CD14-positive monocyte (primary cell): ENCODE measurements around the gene FOXP4. TPM values are rescaled to one million over a fixed set of nuclear protein-coding genes. Genes with fewer than 3 reads are reported as not detected.
A peak's percentile ranks its signal among the peaks of the same experiment; 100 is the strongest.

ENCODE experiments used
- DNase-seq, 3 donors: peaks; one replicate each; pipeline ENCODE4 v3.0.0-alpha.2; 2011 to 2022
- H2AFZ ChIP-seq: 2 replicates; pipeline ENCODE4 v1.6.0; 2012; ENCODE audit warnings: mild to moderate bottlenecking, low read depth, low read length, inconsistent platforms; ENCODE audit not compliant: insufficient read depth, poor library complexity, severe bottlenecking
- H3K27ac ChIP-seq, 2 donors: 1 replicate in 1 of 2; 2 replicates in 1 of 2; pipeline ENCODE4 v1.5.1; 2012 to 2013; ENCODE audit warnings: low read length in 2 of 2, control low read depth in 1 of 2, inconsistent platforms in 1 of 2, low read depth in 1 of 2, mild to moderate bottlenecking in 1 of 2
- H3K27me3 ChIP-seq, 2 donors: one replicate each; pipeline versions ENCODE4 v1.6.0 to v1.6.1; 2011 to 2013; ENCODE audit warnings: low read length in 2 of 2; ENCODE audit not compliant: control insufficient read depth in 2 of 2, insufficient read depth in 2 of 2
- H3K36me3 ChIP-seq, 2 donors: replicated peaks in 1 of 2; 1 replicate in 1 of 2; 2 replicates in 1 of 2; pipeline versions ENCODE4 v1.5.1 to v1.6.1; 2012 to 2013; ENCODE audit warnings: low read length in 2 of 2, control low read depth in 1 of 2, inconsistent platforms in 1 of 2, mild to moderate bottlenecking in 1 of 2; ENCODE audit not compliant: insufficient read depth in 2 of 2, control insufficient read depth in 1 of 2
- H3K4me1 ChIP-seq, 2 donors: 1 replicate in 1 of 2; 2 replicates in 1 of 2; pipeline versions ENCODE4 v1.5.1 to v1.6.1; 2012 to 2013; ENCODE audit warnings: low read length in 2 of 2, control low read depth in 1 of 2, inconsistent platforms in 1 of 2, mild to moderate bottlenecking in 1 of 2, moderate library complexity in 1 of 2; ENCODE audit not compliant: insufficient read depth in 2 of 2, control insufficient read depth in 1 of 2
- H3K4me2 ChIP-seq: replicated peaks from 2 replicates; pipeline ENCODE3; 2012; ENCODE audit warnings: low read length, moderate library complexity, mild to moderate bottlenecking; ENCODE audit not compliant: poor library complexity, severe bottlenecking; ENCODE audit errors: extremely low read depth
- H3K4me3 ChIP-seq, 3 experiments: fragments of 200-600 bp in 1 of 3; sonication (generic) in 1 of 3; replicated peaks in 1 of 3; 1 replicate in 2 of 3; 2 replicates in 1 of 3; pipeline ENCODE4 v1.5.1; 2011 to 2013; ENCODE audit warnings: low read length in 3 of 3, mild to moderate bottlenecking in 3 of 3, control low read depth in 2 of 3, low read depth in 2 of 3, inconsistent platforms in 1 of 3, moderate library complexity in 1 of 3
- H3K79me2 ChIP-seq: 2 replicates; pipeline ENCODE4 v1.6.0; 2012; ENCODE audit warnings: mild to moderate bottlenecking, control low read depth, inconsistent platforms, low read length, moderate library complexity; ENCODE audit not compliant: insufficient read depth
- H3K9ac ChIP-seq: 2 replicates; pipeline ENCODE4 v1.6.0; 2017; ENCODE audit warnings: low read length, mild to moderate bottlenecking; ENCODE audit not compliant: insufficient read depth, poor library complexity, severe bottlenecking
- H3K9me3 ChIP-seq, 2 donors: replicated peaks in 1 of 2; 1 replicate in 1 of 2; 2 replicates in 1 of 2; pipeline versions ENCODE4 v1.5.1 to v1.6.1; 2012 to 2013; ENCODE audit warnings: low read length in 2 of 2, control low read depth in 1 of 2; ENCODE audit not compliant: control insufficient read depth in 1 of 2, insufficient read depth in 1 of 2
- H4K20me1 ChIP-seq: 2 replicates; pipeline ENCODE4 v1.6.0; 2012; ENCODE audit warnings: mild to moderate bottlenecking, low read length, control low read depth, moderate library complexity; ENCODE audit not compliant: insufficient read depth
- H3K27ac Mint-ChIP-seq, 7 donors: one replicate each; pipeline ENCODE4 v1.8.0; 2020; ENCODE audit warnings: mild to moderate bottlenecking in 7 of 7, mixed read lengths in 7 of 7, moderate library complexity in 6 of 7, inconsistent platforms in 2 of 7
- H3K27me3 Mint-ChIP-seq, 3 donors: one replicate each; pipeline ENCODE4 v1.8.0; 2021 to 2022; ENCODE audit warnings: low read depth in 3 of 3, mild to moderate bottlenecking in 3 of 3, mixed read lengths in 3 of 3, moderate library complexity in 3 of 3, inconsistent platforms in 1 of 3
- H3K36me3 Mint-ChIP-seq, 2 donors: one replicate each; pipeline ENCODE4 v1.8.0; 2020; ENCODE audit warnings: mixed read lengths in 2 of 2, inconsistent platforms in 1 of 2, mild to moderate bottlenecking in 1 of 2
- H3K4me1 Mint-ChIP-seq: one replicate; pipeline ENCODE4 v1.8.0; 2020; ENCODE audit warnings: mild to moderate bottlenecking, mixed read lengths
- H3K4me3 Mint-ChIP-seq, 2 donors: one replicate each; pipeline ENCODE4 v1.8.0; 2020; ENCODE audit warnings: mild to moderate bottlenecking in 2 of 2, mixed read lengths in 2 of 2, moderate library complexity in 1 of 2
- H3K9me3 Mint-ChIP-seq, 7 donors: one replicate each; pipeline ENCODE4 v1.8.0; 2020 to 2022; ENCODE audit warnings: mixed read lengths in 7 of 7, mild to moderate bottlenecking in 6 of 7, moderate library complexity in 6 of 7, inconsistent platforms in 2 of 7
- CTCF ChIP-seq: fragments of 200-600 bp; IDR thresholded peaks from one replicate; pipeline ENCODE4 v1.8.0; 2022; ENCODE audit warnings: antibody characterized with exemption, mild to moderate bottlenecking
- WGBS: methylation state at CpG from one replicate; pipeline ENCODE4 v1.1.5; 2013; ENCODE audit warnings: missing lambda C conversion rate; ENCODE audit not compliant: insufficient coverage; 5-methylcytosine and 5-hydroxymethylcytosine counted together
- intact Hi-C, 2 donors: fragments of 100-400 bp; cut with micrococcal nuclease; formaldehyde crosslinking; loops; one replicate each; pipeline versions ENCODE4 v1.15.0 to v1.15.1; 2023
- polyA plus RNA-seq, 3 donors: library from polyadenylated mRNA; depleted of rRNA in 1 of 3; unstranded in 2 of 3; stranded (reverse) in 1 of 3; fragments of 300-500 nt in 2 of 3; fragments of >200 nt in 1 of 3; fragmentation: Illumina TruSeq in 2 of 3; gene quantifications; 1 replicate in 2 of 3; 2 replicates in 1 of 3; pipeline ENCODE4 v1.2.3, GENCODE V29; 2012 to 2021

The FOXP4 gene
- polyA plus RNA-seq, 3 donors: 0.62 to 7.6 (median 0.65) TPM

- Histone ChIP-seq H2AFZ (no peak overlapping the region), H3K27ac (no peak overlapping the region), H3K27me3 (peaks cover 0 to 8% of the 10 kb centered on the region in 2 donors), H4K20me1 (no peaks in the 10 kb centered on the region), H3K4me1 (no peaks in the 10 kb centered on the region), H3K36me3 (no peaks in the 10 kb centered on the region), H3K4me2 (no peak overlapping the region), H3K79me2 (no peaks in the 10 kb centered on the region), H3K9me3 (no peaks in the 10 kb centered on the region), H3K4me3 (no peak overlapping the region), H3K9ac (no peak overlapping the region)
- Mint-ChIP-seq H3K27ac (no peak overlapping the region), H3K36me3 (no peaks in the 10 kb centered on the region), H3K4me1 (peaks cover 13% of the 10 kb centered on the region), H3K4me3 (no peak overlapping the region), H3K9me3 (peaks cover 0 to 3% (median 0%) of the 10 kb centered on the region in 7 donors), H3K27me3 (peaks cover 10 to 20% (median 16%) of the 10 kb centered on the region in 3 donors)
- 91% methylated on average over 7 of the region's 8 CpGs for WGBS
- no peak for TF ChIP-seq CTCF
- intact Hi-C loops: no loop called here
- no peak for DNase-seq
These were observed 84.8 kb downstream of the FOXP4 start for GRCh38 chr6:41630946-41631345.

DNA sequence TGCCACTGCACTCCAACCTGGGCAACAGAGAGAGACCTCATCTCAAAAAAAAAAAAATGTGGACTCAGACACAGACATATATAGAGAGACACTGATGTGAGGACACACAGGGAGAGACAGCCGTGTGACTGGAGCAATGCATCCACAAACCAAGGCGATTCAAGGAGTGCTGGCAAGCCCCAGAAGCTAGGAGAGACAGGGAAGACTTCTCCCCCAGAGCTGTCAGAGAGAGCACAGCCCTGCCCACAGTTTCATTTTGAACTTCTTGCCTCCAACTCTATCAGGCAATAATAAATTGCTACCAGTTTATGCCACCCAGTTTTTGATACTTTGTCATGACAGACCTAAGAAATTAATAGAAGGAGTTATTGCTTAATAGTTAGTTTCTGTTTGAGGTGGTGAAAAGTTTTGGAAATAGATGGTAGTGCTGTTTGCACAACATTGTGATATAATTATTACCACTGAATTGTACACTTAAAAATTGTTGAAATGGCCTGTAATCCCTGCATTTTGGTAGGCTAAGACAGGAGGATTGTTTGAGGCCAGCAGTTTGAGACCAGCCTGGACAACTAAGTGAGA lies 87.0 kb downstream of the FOXP4 start:
- Histone ChIP-seq H3K4me2 (no peak overlapping the region), H3K4me3 (no peak overlapping the region), H3K36me3 (no peaks in the 10 kb centered on the region), H3K4me1 (peaks cover 5 to 7% of the 10 kb centered on the region in 2 donors), H3K9ac (no peak overlapping the region), H3K9me3 (no peaks in the 10 kb centered on the region), H3K79me2 (no peaks in the 10 kb centered on the region), H3K27me3 (peaks cover 8 to 30% of the 10 kb centered on the region in 2 donors), H4K20me1 (no peaks in the 10 kb centered on the region), H3K27ac (no peak overlapping the region), H2AFZ (no peak overlapping the region)
- H3K27me3 Mint-ChIP-seq: peaks cover 28 to 41% (median 28%) of the 10 kb centered on the region in 3 donors
- H3K4me1 Mint-ChIP-seq: peaks cover 18% of the 10 kb centered on the region
- H3K4me3 Mint-ChIP-seq: peak overlapping the region in 1 of 2 donors; percentile 35
- WGBS: no CpG with 5 or more reads among the region's 2 CpGs
- no peak for TF ChIP-seq CTCF
- peaks cover 0 to 17% (median 3%) of the 10 kb centered on the region in 7 donors for H3K9me3 Mint-ChIP-seq
- intact Hi-C loops: no loop called here
- H3K36me3 Mint-ChIP-seq: peaks cover 0 to 4% of the 10 kb centered on the region in 2 donors
- H3K27ac Mint-ChIP-seq: peak overlapping the region in 1 of 7 donors; percentile 28
- DNase-seq: no peak
